ENCODE data around the gene NFYB. TPM values are rescaled to one million over a fixed set of nuclear protein-coding genes. Genes with fewer than 3 reads are reported as not detected.
"Not testable (repeated sequence)": the region's sequence is repeated elsewhere in the genome, so short reads cannot be mapped to it uniquely, and the experiment has no call there.

The NFYB gene
- total RNA-seq, 5 donors from 2014 or later (not counting 1 experiment from before 2014, with no cell fraction given): 15.6 to 23.7 (median 22.3) TPM

GRCh38 chr12:104164634-104165033, 26.6 kb upstream of the NFYB start:
- Histone ChIP-seq H3K9me3 (no peaks in the 10 kb centered on the region), H3K4me3 (ENCODE audit: control insufficient read depth in 1 of 2, extremely low read depth in 1 of 2, low read length in 1 of 2) (no peak overlapping the region), H3K4me1 (ENCODE audit: control insufficient read depth in 1 of 2, extremely low read depth in 1 of 2, insufficient read depth in 2 of 2, low read length in 2 of 2) (no peaks in the 10 kb centered on the region), H3K27ac (ENCODE audit: low read length) (no peak overlapping the region), H3K36me3 (ENCODE audit: control insufficient read depth in 2 of 2, extremely low read depth in 1 of 2, insufficient read depth in 1 of 2, low read length in 1 of 2) (no peaks in the 10 kb centered on the region), H3K27me3 (replicated peaks in 1 of 2; ENCODE audit: control insufficient read depth in 2 of 2, extremely low read depth in 1 of 2, insufficient read depth in 2 of 2, low read length in 1 of 2) (peaks cover 0 to 3% of the 10 kb centered on the region in 2 experiments)
- DNase-seq (no peak), ATAC-seq (replicated peaks in 1 of 4) (no peak)
- H3K36me3 Mint-ChIP-seq: no peaks in the 10 kb centered on the region
- no CpG with 5 or more reads among the region's 1 CpG for WGBS (ENCODE audit: insufficient coverage)
- no peak overlapping the region for H3K4me3 Mint-ChIP-seq
- ChIA-PET POLR2A (no interaction called here), CTCF (no interaction called here)
- no peaks in the 10 kb centered on the region for H3K4me1 Mint-ChIP-seq
- H3K27me3 Mint-ChIP-seq: peaks cover 4 to 7% of the 10 kb centered on the region in 2 donors
- H3K9me3 Mint-ChIP-seq: no peaks in the 10 kb centered on the region
- H3K27ac Mint-ChIP-seq: no peak overlapping the region

GRCh38 chr12:104163631-104164030, 25.6 kb upstream of the NFYB start:
- DNase-seq (no peak), ATAC-seq (replicated peaks in 1 of 4) (no peak)
- Histone ChIP-seq H3K36me3 (ENCODE audit: control insufficient read depth in 2 of 2, extremely low read depth in 1 of 2, insufficient read depth in 1 of 2, low read length in 1 of 2) (no peaks in the 10 kb centered on the region), H3K4me3 (ENCODE audit: control insufficient read depth in 1 of 2, extremely low read depth in 1 of 2, low read length in 1 of 2) (no peak overlapping the region), H3K27me3 (replicated peaks in 1 of 2; ENCODE audit: control insufficient read depth in 2 of 2, extremely low read depth in 1 of 2, insufficient read depth in 2 of 2, low read length in 1 of 2) (peaks cover 0 to 3% of the 10 kb centered on the region in 2 experiments), H3K4me1 (ENCODE audit: control insufficient read depth in 1 of 2, extremely low read depth in 1 of 2, insufficient read depth in 2 of 2, low read length in 2 of 2) (no peaks in the 10 kb centered on the region), H3K27ac (ENCODE audit: low read length) (no peak overlapping the region), H3K9me3 (no peaks in the 10 kb centered on the region)
- H3K36me3 Mint-ChIP-seq: no peaks in the 10 kb centered on the region
- WGBS (ENCODE audit: insufficient coverage): 86% methylated on average over 1 of the region's 4 CpGs
- POLR2A ChIA-PET: no interaction called here
- H3K4me3 Mint-ChIP-seq: no peak overlapping the region
- peaks cover 4 to 6% of the 10 kb centered on the region in 2 donors for H3K27me3 Mint-ChIP-seq
- CTCF ChIA-PET: no interaction called here
- H3K4me1 Mint-ChIP-seq: no peaks in the 10 kb centered on the region
- H3K27ac Mint-ChIP-seq: no peak overlapping the region
- H3K9me3 Mint-ChIP-seq: no peaks in the 10 kb centered on the region

GRCh38 chr12:104163028-104163427, 25.0 kb upstream of the NFYB start:
- H3K4me1 ChIP-seq (ENCODE audit: control insufficient read depth in 1 of 2, extremely low read depth in 1 of 2, insufficient read depth in 2 of 2, low read length in 2 of 2); H3K9me3 Mint-ChIP-seq; H3K4me3 ChIP-seq (ENCODE audit: control insufficient read depth in 1 of 2, extremely low read depth in 1 of 2, low read length in 1 of 2); CTCF ChIA-PET; ATAC-seq (replicated peaks in 1 of 4); H3K36me3 Mint-ChIP-seq; H3K4me3 Mint-ChIP-seq; H3K27ac Mint-ChIP-seq; H3K27me3 Mint-ChIP-seq; H3K36me3 ChIP-seq (ENCODE audit: control insufficient read depth in 2 of 2, extremely low read depth in 1 of 2, insufficient read depth in 1 of 2, low read length in 1 of 2); POLR2A ChIA-PET; H3K4me1 Mint-ChIP-seq; DNase-seq; H3K27me3 ChIP-seq (replicated peaks in 1 of 2; ENCODE audit: control insufficient read depth in 2 of 2, extremely low read depth in 1 of 2, insufficient read depth in 2 of 2, low read length in 1 of 2); H3K9me3 ChIP-seq; H3K27ac ChIP-seq (ENCODE audit: low read length): not testable (repeated sequence)
- no CpG with 5 or more reads among the region's 3 CpGs for WGBS (ENCODE audit: insufficient coverage)

- ATAC-seq (replicated peaks in 1 of 4): no peak
- peaks cover 0 to 8% of the 10 kb centered on the region in 2 experiments for H3K4me1 ChIP-seq (ENCODE audit: control insufficient read depth in 1 of 2, extremely low read depth in 1 of 2, insufficient read depth in 2 of 2, low read length in 2 of 2)
- H3K36me3 ChIP-seq (ENCODE audit: control insufficient read depth in 2 of 2, extremely low read depth in 1 of 2, insufficient read depth in 1 of 2, low read length in 1 of 2): no peaks in the 10 kb centered on the region
- H3K36me3 Mint-ChIP-seq: no peaks in the 10 kb centered on the region
- H3K4me3 Mint-ChIP-seq: no peak overlapping the region
- no peak for DNase-seq
- 86% methylated on average over 4 of the region's 8 CpGs for WGBS (ENCODE audit: insufficient coverage)
- peaks cover 0 to 2% of the 10 kb centered on the region in 2 experiments for H3K27me3 ChIP-seq (replicated peaks in 1 of 2; ENCODE audit: control insufficient read depth in 2 of 2, extremely low read depth in 1 of 2, insufficient read depth in 2 of 2, low read length in 1 of 2)
- H3K27me3 Mint-ChIP-seq: no peaks in the 10 kb centered on the region
- no peak overlapping the region for H3K27ac Mint-ChIP-seq
- CTCF ChIA-PET: no interaction called here
- POLR2A ChIA-PET: no interaction called here
- no peaks in the 10 kb centered on the region for H3K9me3 Mint-ChIP-seq
- no peaks in the 10 kb centered on the region for H3K9me3 ChIP-seq
- H3K4me1 Mint-ChIP-seq: peaks cover 6 to 15% (median 14%) of the 10 kb centered on the region in 3 donors
- H3K27ac ChIP-seq (ENCODE audit: low read length): no peak overlapping the region
- no peak overlapping the region for H3K4me3 ChIP-seq (ENCODE audit: control insufficient read depth in 1 of 2, extremely low read depth in 1 of 2, low read length in 1 of 2)
These were observed 17.9 kb upstream of the NFYB start for GRCh38 chr12:104155711-104156555.

- no CpG with 5 or more reads among the region's 2 CpGs for whole genome bisulfite sequencing (ENCODE audit: insufficient coverage)
- Mint-ChIP-seq H3K9me3 (no peaks in the 10 kb centered on the region), H3K27me3 (peaks cover 5% of the 10 kb centered on the region in 2 donors), H3K4me3 (no peak overlapping the region), H3K36me3 (no peaks in the 10 kb centered on the region), H3K4me1 (peaks cover 6 to 15% (median 14%) of the 10 kb centered on the region in 3 donors), H3K27ac (peak overlapping the region in 1 of 2 donors; percentile 63)
- H3K36me3 ChIP-seq (ENCODE audit: control insufficient read depth in 2 of 2, extremely low read depth in 1 of 2, insufficient read depth in 1 of 2, low read length in 1 of 2): no peaks in the 10 kb centered on the region
- no peak overlapping the region for H3K4me3 ChIP-seq (ENCODE audit: control insufficient read depth in 1 of 2, extremely low read depth in 1 of 2, low read length in 1 of 2)
- ChIA-PET CTCF (no interaction called here), POLR2A (no interaction called here)
- H3K27ac ChIP-seq (ENCODE audit: low read length): no peak overlapping the region
- ATAC-seq (replicated peaks in 1 of 4): no peak
- H3K27me3 ChIP-seq (replicated peaks in 1 of 2; ENCODE audit: control insufficient read depth in 2 of 2, extremely low read depth in 1 of 2, insufficient read depth in 2 of 2, low read length in 1 of 2): no peaks in the 10 kb centered on the region
- peaks cover 0 to 8% of the 10 kb centered on the region in 2 experiments for H3K4me1 ChIP-seq (ENCODE audit: control insufficient read depth in 1 of 2, extremely low read depth in 1 of 2, insufficient read depth in 2 of 2, low read length in 2 of 2)
- no peak for DNase-seq
- H3K9me3 ChIP-seq: no peaks in the 10 kb centered on the region
These were observed 16.8 kb upstream of the NFYB start for GRCh38 chr12:104154806-104155205.

GRCh38 chr12:104154286-104154685, 16.3 kb upstream of the NFYB start:
- no peaks in the 10 kb centered on the region for H3K36me3 ChIP-seq (ENCODE audit: control insufficient read depth in 2 of 2, extremely low read depth in 1 of 2, insufficient read depth in 1 of 2, low read length in 1 of 2)
- no peaks in the 10 kb centered on the region for H3K9me3 ChIP-seq
- Mint-ChIP-seq H3K27me3 (peaks cover 7 to 10% of the 10 kb centered on the region in 2 donors), H3K9me3 (no peaks in the 10 kb centered on the region), H3K4me3 (peak overlapping the region in 2 of 3 donors; percentile 0 to 2), H3K27ac (peak overlapping the region; percentile 11 to 63), H3K4me1 (peaks cover 6 to 15% (median 14%) of the 10 kb centered on the region in 3 donors), H3K36me3 (no peaks in the 10 kb centered on the region)
- no peak overlapping the region for H3K4me3 ChIP-seq (ENCODE audit: control insufficient read depth in 1 of 2, extremely low read depth in 1 of 2, low read length in 1 of 2)
- CTCF ChIA-PET: interaction anchor here in 1 of 2 donors (0.5 kb wide), 1 partner anchor 376 kb away, joined by 4 read pairs; no protein-coding TSS in a partner anchor
- H3K27me3 ChIP-seq (replicated peaks in 1 of 2; ENCODE audit: control insufficient read depth in 2 of 2, extremely low read depth in 1 of 2, insufficient read depth in 2 of 2, low read length in 1 of 2): no peaks in the 10 kb centered on the region
- no peak for DNase-seq
- peak in 2 of 4 experiments; percentile 32 to 33 for ATAC-seq (replicated peaks in 1 of 4)
- peaks cover 0 to 8% of the 10 kb centered on the region in 2 experiments for H3K4me1 ChIP-seq (ENCODE audit: control insufficient read depth in 1 of 2, extremely low read depth in 1 of 2, insufficient read depth in 2 of 2, low read length in 2 of 2)
- no CpG with 5 or more reads among the region's 4 CpGs for WGBS (ENCODE audit: insufficient coverage)
- no peak overlapping the region for H3K27ac ChIP-seq (ENCODE audit: low read length)
- POLR2A ChIA-PET: no interaction called here
